ENCODE data around the gene MAPKAP1. TPM values are rescaled to one million over a fixed set of nuclear protein-coding genes. Genes with fewer than 3 reads are reported as not detected.

The MAPKAP1 gene
- total and polyA plus RNA-seq, 2 of the 13 experiments (the other 11 are each of a cell fraction or from before 2014, with no cell fraction given), result 45.0 to 64.3 TPM

- H3K4me1 ChIP-seq (ENCODE audit: insufficient read depth, low read length), result peaks cover 57% of the 10 kb centered on the region
- TF ChIP-seq RAD21 (CRISPR knock-in tag; IDR thresholded peaks at IDR 0.05) (peak; percentile 67; the same call in 1 of the 2 replicates), ZNF292 (CRISPR knock-in tag; IDR thresholded peaks at IDR 0.05; ENCODE audit: borderline replicate concordance, low read depth) (peak; percentile 35; the same call in 1 of the 2 replicates), ZNF546 (CRISPR knock-in tag; conservative IDR thresholded peaks at IDR 0.05) (no peak), FOXJ3 (CRISPR knock-in tag; IDR thresholded peaks at IDR 0.05; ENCODE audit: borderline replicate concordance) (no peak), ZMYM3 (CRISPR knock-in tag; IDR thresholded peaks at IDR 0.05) (0 out of 2 replicates have a peak, but pooled peaks have one; percentile 34), ZFP36 (IDR thresholded peaks at IDR 0.05; ENCODE audit: borderline replicate concordance, low read depth, low read length, partially characterized antibody) (peak; percentile 82), KDM2A (CRISPR knock-in tag; IDR thresholded peaks at IDR 0.05; ENCODE audit: borderline replicate concordance, low read depth) (0 out of 2 replicates have a peak, but pooled peaks have one; percentile 14), ZNF800 (CRISPR knock-in tag; IDR thresholded peaks at IDR 0.05) (no peak), PHF8 (CRISPR knock-in tag; IDR thresholded peaks at IDR 0.05) (0 out of 2 replicates have a peak, but pooled peaks have one; percentile 14)
- TF ChIP-seq, protein P1, sequence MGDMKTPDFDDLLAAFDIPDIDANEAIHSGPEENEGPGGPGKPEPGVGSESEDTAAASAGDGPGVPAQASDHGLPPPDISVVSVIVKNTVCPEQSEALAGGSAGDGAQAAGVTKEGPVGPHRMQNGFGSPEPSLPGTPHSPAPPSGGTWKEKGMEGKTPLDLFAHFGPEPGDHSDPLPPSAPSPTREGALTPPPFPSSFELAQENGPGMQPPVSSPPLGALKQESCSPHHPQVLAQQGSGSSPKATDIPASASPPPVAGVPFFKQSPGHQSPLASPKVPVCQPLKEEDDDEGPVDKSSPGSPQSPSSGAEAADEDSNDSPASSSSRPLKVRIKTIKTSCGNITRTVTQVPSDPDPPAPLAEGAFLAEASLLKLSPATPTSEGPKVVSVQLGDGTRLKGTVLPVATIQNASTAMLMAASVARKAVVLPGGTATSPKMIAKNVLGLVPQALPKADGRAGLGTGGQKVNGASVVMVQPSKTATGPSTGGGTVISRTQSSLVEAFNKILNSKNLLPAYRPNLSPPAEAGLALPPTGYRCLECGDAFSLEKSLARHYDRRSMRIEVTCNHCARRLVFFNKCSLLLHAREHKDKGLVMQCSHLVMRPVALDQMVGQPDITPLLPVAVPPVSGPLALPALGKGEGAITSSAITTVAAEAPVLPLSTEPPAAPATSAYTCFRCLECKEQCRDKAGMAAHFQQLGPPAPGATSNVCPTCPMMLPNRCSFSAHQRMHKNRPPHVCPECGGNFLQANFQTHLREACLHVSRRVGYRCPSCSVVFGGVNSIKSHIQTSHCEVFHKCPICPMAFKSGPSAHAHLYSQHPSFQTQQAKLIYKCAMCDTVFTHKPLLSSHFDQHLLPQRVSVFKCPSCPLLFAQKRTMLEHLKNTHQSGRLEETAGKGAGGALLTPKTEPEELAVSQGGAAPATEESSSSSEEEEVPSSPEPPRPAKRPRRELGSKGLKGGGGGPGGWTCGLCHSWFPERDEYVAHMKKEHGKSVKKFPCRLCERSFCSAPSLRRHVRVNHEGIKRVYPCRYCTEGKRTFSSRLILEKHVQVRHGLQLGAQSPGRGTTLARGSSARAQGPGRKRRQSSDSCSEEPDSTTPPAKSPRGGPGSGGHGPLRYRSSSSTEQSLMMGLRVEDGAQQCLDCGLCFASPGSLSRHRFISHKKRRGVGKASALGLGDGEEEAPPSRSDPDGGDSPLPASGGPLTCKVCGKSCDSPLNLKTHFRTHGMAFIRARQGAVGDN (CRISPR knock-in tag; IDR thresholded peaks at IDR 0.05), result peak; percentile 9; the same call in 1 of the 2 replicates
- TF ChIP-seq, protein P2, sequence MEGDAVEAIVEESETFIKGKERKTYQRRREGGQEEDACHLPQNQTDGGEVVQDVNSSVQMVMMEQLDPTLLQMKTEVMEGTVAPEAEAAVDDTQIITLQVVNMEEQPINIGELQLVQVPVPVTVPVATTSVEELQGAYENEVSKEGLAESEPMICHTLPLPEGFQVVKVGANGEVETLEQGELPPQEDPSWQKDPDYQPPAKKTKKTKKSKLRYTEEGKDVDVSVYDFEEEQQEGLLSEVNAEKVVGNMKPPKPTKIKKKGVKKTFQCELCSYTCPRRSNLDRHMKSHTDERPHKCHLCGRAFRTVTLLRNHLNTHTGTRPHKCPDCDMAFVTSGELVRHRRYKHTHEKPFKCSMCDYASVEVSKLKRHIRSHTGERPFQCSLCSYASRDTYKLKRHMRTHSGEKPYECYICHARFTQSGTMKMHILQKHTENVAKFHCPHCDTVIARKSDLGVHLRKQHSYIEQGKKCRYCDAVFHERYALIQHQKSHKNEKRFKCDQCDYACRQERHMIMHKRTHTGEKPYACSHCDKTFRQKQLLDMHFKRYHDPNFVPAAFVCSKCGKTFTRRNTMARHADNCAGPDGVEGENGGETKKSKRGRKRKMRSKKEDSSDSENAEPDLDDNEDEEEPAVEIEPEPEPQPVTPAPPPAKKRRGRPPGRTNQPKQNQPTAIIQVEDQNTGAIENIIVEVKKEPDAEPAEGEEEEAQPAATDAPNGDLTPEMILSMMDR (CRISPR knock-in tag; IDR thresholded peaks at IDR 0.05), result peak; percentile 85
- TF ChIP-seq, protein P3, sequence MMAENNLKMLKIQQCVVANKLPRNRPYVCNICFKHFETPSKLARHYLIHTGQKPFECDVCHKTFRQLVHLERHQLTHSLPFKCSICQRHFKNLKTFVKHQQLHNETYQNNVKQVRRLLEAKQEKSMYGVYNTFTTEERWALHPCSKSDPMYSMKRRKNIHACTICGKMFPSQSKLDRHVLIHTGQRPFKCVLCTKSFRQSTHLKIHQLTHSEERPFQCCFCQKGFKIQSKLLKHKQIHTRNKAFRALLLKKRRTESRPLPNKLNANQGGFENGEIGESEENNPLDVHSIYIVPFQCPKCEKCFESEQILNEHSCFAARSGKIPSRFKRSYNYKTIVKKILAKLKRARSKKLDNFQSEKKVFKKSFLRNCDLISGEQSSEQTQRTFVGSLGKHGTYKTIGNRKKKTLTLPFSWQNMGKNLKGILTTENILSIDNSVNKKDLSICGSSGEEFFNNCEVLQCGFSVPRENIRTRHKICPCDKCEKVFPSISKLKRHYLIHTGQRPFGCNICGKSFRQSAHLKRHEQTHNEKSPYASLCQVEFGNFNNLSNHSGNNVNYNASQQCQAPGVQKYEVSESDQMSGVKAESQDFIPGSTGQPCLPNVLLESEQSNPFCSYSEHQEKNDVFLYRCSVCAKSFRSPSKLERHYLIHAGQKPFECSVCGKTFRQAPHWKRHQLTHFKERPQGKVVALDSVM (CRISPR knock-in tag; IDR thresholded peaks at IDR 0.05), result no peak
Measured at GRCh38 chr9:125428060-125428901, 278.7 kb downstream of the MAPKAP1 start.

More at GRCh38 chr9:125428060-125428901, 278.7 kb downstream of the MAPKAP1 start:
- intact Hi-C loops (cut with micrococcal nuclease; ENCODE audit: unreplicated experiment), result loop anchor here (5.0 kb wide), 1 partner anchor 204 kb away; no protein-coding TSS in a partner anchor
- CTCF ChIA-PET (ENCODE audit: low intra/inter-chr PET ratio, low total read pairs), result no interaction called here
- POLR2A ChIA-PET, result no interaction called here
- peak; percentile 57 for ATAC-seq
- BruUV-seq (replicated peaks), result no TSS peak
- no peak overlapping the region for H2AFZ ChIP-seq (ENCODE audit: low read length)
- no peak overlapping the region for H3K9ac ChIP-seq (ENCODE audit: insufficient read depth, low read depth, low read length)
- H3K27me3 ChIP-seq (ENCODE audit: control insufficient read depth in 1 of 2, insufficient read depth in 2 of 2, low read length in 2 of 2), result peaks cover 0 to 8% of the 10 kb centered on the region in 2 experiments; a peak in 1 of 5 replicates
- no peaks in the 10 kb centered on the region for H3K9me3 ChIP-seq (ENCODE audit: low read length)
- H3K4me2 ChIP-seq (ENCODE audit: low read depth, low read length), result no peak overlapping the region
- in situ Hi-C loops (cut with HindIII; ENCODE audit: extremely low pct_ligation_motif_present, low pct_unique_long_range_greater_than_20kb), result no loop called here
- FAIRE-seq, result no peak
- peak overlapping the region in 1 of 3 experiments; percentile 5; a peak in 1 of 6 replicates for H3K4me3 ChIP-seq (replicated peaks in 1 of 3; ENCODE audit: insufficient read depth in 1 of 3, low read depth in 2 of 3, low read length in 3 of 3)
- no peaks in the 10 kb centered on the region for H4K20me1 ChIP-seq (ENCODE audit: insufficient read depth, low read length)
- WGBS (ENCODE audit: low lambda C conversion rate), result 58% methylated on average over 3 of the region's 10 CpGs
- DNase-seq (ENCODE audit: low spot score), result no peak
- no peak overlapping the region for H3K27ac ChIP-seq (ENCODE audit: extremely low read length, insufficient read depth, low read length)
- H3K79me2 ChIP-seq (ENCODE audit: insufficient read depth, low read length), result no peaks in the 10 kb centered on the region
- H3K36me3 ChIP-seq (replicated peaks in 1 of 2; ENCODE audit: control insufficient read depth in 1 of 2, insufficient read depth in 2 of 2, low read length in 2 of 2), result no peaks in the 10 kb centered on the region

All from HepG2 (cell line).